NCI-H2227 treated with DMSO at 0.1 percent for 48 hours (cell line): ENCODE data around the gene VPS35L.

ENCODE experiments used
- DNase-seq: peaks from one replicate; lab custom pipeline; 2025; lab: John Stamatoyannopoulos, UW

The VPS35L gene

DNA sequence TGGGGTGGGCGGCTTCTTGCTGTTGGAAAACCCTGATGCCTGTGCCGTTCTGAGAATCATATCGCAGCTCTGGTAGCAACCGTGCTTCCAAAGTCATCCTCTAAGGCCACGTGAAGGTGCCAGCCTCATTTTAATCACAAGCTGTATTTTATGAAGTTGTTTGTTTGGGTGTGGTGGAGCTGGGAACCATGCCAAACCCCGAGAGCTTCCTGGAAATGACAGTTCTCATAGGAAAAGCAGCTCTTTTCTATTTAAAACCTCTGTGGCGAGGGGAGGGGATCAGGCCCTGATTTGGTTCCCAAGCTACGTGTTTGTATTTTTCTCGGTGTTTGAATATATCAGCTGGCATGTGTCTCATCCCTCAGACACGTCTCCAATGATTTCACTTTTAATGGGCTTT lies 140.8 kb downstream of the VPS35L start:
- DNase-seq: peak; percentile 80

DNA sequence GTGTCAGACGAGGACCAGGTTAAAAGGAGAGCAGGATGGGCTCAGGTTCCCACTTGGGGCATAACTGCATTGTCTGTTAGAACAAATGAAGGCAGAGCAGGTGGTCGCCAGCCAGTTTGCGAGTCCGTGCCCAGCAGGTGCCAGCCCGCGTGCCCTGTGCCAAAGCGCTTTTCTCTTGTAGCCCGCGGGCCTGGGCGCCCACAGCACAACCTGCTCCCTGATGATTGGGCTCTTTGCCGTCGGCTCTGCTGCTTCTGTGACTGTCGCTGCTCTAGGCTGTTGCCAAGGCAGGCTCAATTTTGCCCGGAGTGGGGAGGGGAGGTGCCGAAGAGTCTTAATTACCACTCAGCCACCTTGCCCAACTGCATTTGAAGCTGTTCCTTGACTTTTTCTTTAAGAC lies 141.5 kb downstream of the VPS35L start:
- no peak for DNase-seq

DNA sequence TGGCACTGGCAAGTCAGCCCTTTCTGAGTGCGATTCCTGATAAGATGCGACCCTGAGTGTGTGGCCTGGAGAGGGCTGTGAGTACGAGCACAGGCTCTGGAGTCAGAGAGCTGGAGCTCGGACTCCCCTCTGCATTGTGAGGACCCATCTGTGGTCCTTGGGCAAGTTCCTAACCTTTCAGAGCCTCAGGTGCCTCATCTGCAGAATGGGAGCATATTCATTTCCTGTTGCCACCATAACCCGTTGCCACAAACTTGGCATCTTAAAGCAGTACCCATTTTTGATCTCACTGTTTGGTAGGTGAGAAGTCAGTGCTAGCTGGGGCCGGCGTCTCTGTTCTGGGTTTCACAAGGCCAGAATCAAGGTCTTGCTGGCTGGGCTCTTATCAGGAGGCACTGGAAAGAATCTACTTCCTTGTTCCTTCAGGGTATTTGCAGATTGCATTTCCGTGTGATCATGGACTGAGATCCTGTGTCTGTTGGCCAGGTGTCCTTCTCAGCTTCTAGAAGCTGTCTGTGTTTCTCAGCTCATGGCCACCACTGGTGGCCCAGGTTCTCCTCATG lies 142.3 kb downstream of the VPS35L start:
- DNase-seq: no peak

DNA sequence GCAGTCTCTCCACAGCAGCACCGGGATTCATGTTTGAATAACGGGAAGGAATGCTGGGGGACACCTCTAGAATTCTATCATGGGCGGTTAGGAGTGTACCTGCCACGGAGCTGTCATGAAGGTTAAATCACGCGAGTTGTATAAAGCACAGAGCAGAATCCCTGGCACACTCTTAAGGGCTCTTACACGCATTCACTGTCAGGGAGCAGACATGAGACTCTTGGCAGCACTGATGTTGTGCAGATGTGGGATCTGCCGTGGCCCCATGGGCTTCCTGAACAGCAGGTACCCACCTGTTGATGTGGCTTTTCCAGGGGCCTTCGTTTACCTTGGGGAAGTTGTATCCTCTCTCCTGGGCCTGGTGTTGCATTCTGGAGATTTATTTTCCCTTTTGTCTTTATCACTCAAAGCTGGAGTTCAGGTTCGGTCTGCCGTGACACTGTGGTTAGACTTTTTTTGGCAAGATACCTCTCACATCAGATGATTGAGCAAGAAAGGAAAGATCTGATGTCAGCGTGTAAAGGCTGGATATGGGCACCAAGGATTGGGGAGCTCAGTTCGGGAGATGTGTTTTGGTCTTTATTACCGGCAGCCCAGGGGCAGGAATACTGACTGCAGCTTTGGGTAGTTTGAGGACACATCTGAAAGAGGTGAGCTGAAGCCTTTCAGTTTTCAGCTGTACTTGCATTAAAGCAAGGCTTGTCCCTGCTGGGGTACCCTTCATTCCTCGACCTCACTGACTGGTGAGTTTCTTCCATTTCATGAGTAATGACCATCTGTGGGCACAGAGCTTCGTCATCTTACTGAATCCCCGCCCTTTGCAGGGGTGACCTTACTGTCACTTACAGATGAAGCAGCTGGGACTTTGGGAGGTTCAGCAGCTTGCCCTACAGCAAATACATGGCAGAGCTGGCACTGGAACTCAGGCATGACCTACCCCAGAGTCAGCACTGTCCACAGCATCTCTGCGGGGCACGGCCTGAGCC lies 143.3 kb downstream of the VPS35L start:
- DNase-seq: no peak

DNA sequence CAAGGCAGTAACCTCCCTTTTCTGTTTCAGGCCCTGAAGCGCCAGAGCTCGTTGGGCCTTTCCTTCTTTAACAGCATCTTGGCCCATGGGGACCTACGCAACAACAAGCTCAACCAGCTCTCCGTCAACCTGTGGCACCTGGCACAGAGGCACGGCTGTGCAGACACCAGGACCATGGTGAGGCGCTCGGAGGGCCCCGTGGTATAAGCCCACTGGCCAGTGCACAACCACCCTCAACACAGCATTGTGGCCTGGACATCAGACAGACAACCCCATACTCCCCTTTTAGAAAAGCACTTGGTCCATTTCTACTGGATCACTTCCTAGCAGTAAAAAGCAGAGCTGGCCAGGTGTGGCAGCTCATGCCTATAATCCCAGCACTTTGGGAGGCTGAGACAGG lies 144.0 kb downstream of the VPS35L start:
- no peak for DNase-seq

DNA sequence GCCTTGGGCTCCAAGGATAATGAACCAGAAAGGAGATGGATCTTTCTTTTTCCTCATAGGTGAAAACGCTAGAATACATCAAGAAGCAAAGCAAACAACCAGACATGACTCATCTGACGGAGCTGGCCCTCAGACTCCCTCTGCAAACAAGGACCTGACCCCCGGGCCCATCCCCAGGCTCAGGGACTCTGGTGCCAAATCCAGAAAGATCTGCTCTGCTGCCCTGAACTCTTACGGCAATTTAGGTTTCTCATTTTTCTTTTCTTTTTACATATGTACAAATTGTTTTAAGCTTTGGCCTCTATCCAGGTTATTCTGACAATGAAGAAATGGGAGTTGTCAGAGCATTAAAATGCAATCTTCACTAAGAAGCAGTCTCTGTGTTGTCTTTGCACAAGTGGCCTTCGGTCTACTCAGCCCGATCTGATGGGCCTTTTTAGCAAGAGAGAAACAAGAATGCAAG lies 144.8 kb downstream of the VPS35L start:
- DNase-seq: no peak

DNA sequence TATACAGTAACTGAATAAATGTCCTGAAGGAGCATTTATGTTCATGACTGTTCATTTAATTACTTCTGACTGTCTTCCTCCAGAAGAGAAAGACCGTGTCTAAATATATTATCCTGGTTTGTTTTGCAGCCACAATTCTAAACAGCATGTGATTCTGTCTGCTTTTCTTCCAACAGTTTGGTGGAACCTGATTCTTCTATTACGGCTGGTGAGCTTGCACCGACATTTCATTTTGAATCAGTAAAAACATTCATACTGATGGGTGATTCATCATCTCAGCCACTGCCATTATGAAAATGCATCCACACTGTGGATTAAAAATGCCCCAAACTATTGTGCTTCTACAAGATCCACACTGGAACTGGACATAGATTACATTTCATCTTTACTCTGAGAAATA lies 145.6 kb downstream of the VPS35L start:
- DNase-seq: no peak

DNA sequence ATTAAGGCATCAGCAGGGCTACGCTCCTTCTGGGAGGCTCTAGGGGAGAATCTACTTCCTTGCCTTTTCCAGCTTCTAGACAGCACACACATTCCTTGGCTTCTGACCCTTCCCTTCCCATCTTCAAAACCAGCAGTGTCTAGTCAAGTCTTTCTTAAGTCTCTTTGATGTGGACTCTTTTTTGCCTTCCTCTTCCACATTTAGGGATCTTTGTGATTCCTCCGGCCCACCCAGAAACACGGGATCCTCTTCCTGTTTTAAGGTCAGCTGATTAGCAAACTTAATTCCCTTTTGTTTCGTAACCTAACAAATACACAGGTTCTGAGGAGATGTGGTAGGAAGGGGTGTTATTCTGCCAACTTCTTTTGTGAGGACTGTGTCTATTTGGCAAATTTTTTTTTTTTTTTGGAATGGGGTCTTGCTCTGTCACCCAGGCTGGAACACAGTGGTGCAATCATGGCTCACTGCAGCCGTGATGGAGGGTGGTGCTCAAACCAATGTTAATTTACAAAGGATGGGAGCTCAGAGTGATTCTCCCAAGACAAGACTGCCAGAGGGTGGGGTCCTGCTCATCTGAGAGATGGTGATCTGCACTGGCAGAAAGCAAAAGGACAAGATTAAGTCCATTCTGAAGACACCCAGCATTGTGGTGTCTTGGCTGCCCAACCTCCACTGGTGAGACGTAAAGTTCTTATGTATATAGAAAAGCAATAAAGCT lies 147.8 kb downstream of the VPS35L start:
- DNase-seq: no peak

DNA sequence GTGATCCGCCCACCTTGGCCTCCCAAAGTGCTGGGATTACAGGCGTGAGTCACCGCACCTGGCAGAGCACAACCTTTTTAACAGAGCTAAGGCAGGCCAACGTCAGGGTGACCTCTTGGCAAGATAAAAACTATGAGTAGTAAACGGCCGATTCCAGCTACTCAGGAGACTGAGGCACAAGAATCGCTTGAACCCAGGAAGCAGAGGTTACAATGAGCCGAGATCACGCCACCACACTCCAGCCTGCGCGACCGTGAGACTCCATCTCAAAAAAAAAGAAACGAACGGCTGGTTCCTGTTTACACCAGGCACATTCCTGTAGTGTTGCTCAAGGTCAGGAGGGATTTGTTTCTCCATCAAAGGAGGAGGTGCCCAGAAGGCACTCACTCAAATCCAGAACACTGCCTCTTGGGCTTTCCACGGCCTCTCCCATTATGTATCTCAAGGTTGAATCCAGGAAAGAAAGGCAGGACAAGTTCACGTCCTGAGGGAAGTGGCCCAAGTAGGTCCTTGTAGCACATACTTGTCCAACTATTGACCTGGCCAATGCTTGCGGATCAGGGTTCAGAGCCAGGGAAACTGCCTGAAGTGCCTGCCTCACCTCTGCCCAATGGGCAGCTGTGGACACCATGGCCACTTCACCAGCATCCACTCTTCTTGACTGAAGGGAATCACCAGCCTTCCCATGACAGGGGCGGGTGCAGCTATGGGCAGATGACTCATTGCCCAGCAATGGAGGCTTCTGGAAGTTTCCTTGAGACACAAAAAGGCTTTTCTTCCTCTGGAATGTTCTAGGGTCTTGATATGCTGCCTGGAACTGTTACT lies 149.0 kb downstream of the VPS35L start:
- no peak for DNase-seq

DNA sequence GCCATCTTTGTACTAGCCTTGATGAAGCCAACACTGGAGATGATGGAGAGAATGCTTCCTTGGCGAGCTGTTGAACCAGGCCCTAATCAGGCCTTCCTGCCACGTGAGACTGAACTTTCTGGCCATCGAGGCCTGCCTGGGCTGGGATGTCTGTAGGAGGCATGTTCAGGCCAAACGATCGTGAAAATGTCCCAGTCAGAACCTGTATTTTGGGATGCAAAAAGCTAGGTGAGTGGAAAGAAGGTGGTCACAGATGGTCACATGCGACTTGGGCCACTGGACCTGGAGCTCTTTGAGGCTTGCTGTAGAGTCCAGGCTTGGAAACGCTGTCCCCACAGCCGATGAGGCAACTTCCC lies 149.6 kb downstream of the VPS35L start:
- DNase-seq: no peak

DNA sequence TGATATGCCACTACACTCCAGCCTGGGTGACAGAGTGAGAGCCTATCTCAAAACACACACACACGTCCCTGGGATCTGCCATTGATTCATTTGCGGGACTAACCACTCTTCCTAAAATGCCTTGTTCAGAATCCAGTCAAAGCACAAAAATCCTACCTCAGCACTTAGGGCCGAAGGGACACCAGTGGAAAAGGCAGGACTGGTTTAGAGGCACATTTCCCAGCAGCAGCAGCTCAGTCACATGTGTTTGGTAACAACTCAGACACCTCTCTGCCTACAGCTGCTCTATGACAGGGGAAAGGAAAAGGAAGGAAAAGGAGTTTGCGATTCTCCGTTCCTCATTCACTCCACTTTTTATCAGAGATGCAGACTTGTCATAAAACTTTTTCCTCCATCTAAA lies 150.3 kb downstream of the VPS35L start:
- DNase-seq: no peak

DNA sequence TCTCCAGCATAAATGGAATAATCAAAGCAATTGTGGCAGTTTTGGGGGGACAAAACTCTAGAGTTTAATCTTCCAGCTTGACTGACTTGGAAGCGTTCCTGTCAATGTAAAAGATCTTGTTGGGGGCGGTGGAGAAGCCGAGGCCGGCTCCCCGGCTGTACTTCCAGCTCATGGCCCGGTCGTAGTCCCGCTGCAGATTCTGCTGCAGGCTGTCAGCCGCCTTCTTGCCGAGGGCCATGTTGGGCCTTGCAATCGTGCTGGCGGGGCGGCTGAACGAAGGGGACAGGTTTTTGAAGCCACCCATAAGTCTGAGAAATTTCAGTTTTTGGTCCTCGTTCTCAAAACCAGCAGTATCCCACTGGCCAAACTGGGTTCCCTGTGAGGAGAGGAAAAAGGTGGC lies 151.3 kb downstream of the VPS35L start:
- DNase-seq: no peak

DNA sequence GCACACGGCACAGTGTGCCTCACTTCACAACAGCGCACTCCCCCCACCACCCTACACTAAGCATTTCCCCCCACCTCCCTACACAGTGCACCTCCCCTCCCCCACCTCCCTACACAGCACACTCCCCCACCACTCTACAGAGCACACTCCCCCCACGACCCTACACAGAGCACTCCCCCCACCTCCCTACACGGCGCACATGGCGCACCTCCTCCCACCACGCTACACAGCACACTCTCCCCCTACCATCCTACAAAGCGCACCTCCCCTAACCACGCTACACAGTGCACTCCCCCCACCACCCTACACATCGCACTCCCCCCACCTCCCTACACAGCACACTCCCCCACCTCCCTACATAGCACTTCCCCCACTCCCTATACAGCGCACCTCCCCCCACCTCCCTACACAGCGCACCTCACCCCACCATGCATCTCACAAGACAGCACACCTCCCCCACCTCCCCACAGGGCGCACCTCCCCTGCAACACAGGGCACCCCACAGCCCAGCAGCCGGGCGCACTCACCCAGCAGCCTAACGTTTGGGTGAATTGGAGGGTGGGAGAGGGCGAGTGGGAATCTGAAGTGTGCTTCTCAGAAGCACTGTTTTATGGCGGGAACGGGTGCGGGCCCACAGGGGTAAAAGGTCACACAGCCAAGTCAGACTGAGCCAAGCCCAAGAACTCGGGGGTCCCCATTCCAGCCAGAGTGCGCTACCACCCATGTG lies 152.2 kb downstream of the VPS35L start:
- no peak for DNase-seq

DNA sequence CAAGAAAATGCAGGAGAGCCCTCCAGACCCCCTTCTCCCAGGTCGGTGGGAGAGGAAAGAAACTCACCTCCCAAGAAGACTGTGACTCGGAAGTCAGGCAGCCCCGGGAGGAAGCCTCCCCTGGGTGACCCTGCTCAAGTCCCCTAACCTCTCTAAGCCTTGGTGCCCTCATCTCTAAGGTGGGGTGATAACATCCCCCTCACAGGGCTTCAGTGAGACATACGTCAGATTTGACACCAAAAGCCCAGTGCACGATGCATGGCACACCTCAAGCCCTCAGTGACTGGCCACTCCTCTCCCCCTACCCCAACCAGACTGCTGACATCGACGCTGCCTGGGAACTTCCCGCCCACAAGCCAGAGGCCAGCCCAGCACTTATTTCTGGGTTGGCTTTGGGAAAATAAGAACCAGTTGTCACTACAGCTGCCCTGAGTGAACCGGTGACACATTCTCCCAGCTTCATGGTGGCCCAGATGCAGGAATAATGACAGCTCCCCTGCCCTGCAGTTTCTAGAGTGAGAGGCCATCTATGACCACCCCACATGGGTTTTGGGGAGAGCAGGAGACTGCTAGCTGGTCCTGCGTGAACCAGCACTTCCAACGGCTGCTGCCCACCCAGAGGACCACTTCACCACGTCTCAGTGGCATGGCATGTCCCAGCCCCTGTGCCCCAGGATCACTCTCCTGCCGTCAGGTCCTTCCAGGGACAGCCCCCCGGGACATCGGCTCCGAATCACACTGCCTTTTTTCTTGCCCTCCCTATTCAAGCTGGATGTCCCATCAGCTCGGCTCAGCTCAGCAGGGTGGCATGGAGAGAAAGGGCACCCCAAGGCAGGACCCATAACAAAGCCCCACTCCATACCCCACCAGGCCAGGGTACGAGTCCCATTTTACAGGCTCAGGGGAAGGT lies 153.0 kb downstream of the VPS35L start:
- no peak for DNase-seq

DNA sequence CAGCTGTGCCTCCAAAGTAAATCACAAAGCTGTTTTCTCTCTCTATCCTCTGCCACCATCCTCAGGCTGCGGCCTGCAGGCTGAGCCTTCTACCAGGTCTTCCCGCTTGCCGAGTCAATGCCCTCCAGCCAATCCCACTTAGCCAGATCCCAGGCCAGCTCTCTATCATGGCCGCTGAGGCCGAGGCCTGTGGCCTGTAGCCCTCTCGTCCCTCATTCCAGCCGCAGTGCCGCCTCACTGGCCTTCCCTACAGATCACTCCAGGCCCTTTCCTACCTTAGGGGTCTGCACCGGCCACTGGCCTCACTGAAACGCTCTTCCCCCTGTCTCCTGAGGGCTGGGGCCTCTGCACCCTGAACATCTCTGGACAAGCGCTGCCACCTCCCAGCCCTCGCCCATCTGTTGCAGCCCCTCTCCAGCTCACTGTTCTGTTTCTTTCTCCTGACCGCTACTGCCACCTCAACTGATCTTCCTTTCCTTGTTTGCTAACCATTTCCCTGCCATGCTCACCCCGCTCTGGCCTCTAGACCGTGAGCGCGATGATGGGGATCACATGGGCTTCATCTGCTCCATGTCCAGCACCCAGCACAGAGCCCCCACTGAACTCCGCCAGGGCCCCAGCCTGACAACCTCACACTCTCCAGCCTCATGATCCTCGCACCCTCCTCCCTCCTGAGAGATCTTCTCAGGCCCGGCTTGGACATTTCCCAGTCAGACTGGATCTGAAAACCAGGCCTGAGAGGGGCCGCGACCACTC lies 154.1 kb downstream of the VPS35L start:
- DNase-seq: no peak

DNA sequence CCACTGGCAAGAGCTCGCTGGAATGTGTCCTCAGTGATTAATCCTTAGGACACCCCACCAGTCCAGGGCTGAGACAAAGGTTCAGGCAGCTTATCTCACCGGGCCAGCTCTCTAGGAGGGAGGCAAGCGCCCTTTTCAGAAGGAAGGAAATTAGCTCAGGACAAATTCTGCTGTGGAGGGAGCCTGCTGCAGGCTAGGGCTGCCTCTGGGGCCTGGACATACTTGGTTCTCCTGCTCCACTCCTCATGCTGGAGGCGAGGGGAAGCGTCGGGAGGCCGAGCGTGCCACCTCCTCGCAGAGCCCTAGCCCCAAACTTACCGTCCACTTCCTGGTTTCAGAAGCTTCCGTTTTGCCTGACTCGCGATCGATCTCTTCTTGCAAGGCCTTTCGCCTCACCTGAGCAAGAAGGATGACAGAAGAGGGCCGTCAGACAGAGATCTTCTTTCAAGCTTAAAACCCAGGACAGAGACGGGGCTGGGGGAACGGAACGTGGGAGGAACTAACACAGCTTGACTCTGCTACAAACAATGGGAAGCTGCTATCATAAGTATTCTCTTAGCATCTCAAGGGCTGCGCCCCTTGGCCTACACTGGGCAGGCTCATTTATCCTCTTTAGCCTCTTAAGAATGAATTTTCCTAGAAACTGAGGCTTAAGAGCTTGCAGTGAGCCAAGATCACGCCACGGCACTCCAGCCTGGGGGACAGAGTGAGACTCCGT lies 154.8 kb downstream of the VPS35L start:
- DNase-seq: no peak

DNA sequence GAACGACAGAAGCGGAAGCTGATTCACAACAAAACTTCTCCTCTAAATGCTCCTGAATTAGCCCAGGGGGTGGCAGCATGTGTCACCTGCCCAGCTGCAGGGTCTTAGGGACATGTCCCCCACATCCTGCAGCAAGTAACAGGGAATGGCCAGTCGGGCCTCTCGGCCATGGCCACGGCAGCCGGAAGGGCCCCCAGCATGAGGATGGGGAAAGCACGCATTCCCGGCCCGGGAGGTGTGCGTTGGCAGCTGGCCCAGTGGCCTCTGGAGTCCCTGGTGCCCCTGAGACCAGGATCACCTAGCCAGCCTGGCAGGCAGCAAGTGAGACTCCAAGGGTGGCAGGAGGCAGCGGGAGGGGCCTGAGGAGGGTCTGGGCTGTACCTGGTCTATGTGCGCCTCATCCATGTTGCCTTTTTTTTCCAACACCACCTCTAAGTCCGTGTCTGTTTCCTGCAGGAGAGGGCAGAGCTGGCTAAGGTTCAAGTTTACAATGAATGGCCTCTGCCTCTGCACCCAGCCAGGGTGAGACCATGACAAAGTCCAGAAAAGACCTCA lies 155.6 kb downstream of the VPS35L start:
- no peak for DNase-seq

DNA sequence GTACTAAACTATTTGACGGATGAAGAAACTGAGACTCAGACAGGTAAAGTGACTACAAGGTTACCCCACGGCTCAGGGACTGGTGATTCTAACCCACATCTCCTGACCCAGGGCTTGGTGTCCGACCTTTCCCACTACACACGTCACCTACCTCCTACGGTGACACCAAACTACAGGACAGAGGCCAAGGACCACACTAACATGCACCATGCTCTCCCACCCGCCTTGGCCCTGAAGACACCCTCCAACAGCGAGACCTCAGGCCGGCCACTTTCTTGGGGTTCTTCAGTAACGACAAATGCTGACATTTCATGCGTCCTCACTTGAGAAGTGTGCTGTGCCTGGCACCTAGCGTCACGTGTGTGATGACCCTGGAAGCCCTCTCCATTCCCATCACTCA lies 156.1 kb downstream of the VPS35L start:
- no peak for DNase-seq
